OCI-LY7 (cell line): Measurements from ENCODE around the gene TRIO.

ENCODE experiments used
- EZH2phosphoT487 ChIP-seq: fragments of 200-600 bp; sonication (generic); IDR thresholded peaks from 2 replicates; pipeline ENCODE4 v1.6.1; 2018; ENCODE audit warnings: low read depth, borderline replicate concordance, mild to moderate bottlenecking, mixed run types, antibody characterized with exemption, low read length, moderate library complexity, mixed read lengths
- TF ChIP-seq, protein P1 (sequence below): fragments of 200-600 bp; sonication (generic); conservative IDR thresholded peaks from 2 replicates; pipeline ENCODE4 v1.5.1; 2014; ENCODE audit warnings: mild to moderate bottlenecking, antibody characterized with exemption, low read length, moderate library complexity, mixed read lengths

DNA sequence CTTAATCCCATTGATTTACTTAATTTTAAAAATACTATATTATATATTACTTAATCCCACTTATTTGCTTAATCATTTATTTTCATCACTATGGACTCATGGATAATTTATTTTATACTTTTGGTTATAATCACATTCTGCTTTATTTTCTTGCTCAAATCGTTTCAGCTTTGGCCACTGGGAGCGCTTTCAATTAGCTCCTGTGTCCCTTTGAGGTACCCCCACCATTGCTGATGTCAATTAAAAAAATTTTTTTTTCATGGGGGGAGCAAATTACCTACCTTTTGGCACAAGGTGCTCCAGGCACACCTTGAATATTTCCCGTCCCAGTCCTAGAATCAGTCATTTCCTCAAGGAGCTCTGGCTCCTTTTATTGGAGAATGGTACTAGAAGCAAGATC is 1.4 kb upstream of the TRIO start:
- TF ChIP-seq, protein P1, sequence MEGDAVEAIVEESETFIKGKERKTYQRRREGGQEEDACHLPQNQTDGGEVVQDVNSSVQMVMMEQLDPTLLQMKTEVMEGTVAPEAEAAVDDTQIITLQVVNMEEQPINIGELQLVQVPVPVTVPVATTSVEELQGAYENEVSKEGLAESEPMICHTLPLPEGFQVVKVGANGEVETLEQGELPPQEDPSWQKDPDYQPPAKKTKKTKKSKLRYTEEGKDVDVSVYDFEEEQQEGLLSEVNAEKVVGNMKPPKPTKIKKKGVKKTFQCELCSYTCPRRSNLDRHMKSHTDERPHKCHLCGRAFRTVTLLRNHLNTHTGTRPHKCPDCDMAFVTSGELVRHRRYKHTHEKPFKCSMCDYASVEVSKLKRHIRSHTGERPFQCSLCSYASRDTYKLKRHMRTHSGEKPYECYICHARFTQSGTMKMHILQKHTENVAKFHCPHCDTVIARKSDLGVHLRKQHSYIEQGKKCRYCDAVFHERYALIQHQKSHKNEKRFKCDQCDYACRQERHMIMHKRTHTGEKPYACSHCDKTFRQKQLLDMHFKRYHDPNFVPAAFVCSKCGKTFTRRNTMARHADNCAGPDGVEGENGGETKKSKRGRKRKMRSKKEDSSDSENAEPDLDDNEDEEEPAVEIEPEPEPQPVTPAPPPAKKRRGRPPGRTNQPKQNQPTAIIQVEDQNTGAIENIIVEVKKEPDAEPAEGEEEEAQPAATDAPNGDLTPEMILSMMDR = peak; percentile 27; the same call in 1 of the 2 replicates
- no peak for TF ChIP-seq EZH2phosphoT487
